Fibroblast of pulmonary artery (primary cell): ENCODE data around the gene RPS6KL1.
A peak's percentile ranks its signal among the peaks of the same experiment; 100 is the strongest.

Experiments
- DNase-seq: peaks from one replicate; pipeline ENCODE4 v3.0.0-alpha.2; 2010; ENCODE audit warnings: low read depth
- H3K4me3 ChIP-seq: replicated peaks from 2 replicates; pipeline ENCODE4 v1.5.1; 2011; ENCODE audit warnings: low read depth, mild to moderate bottlenecking, control low read depth, low read length, moderate library complexity
- TF ChIP-seq, protein P1 (sequence below): IDR thresholded peaks from 2 replicates; pipeline ENCODE4 v1.5.1; 2011; ENCODE audit warnings: mild to moderate bottlenecking, control low read depth, low read length, inconsistent platforms; ENCODE audit errors: missing control alignments

RPS6KL1 gene

DNA sequence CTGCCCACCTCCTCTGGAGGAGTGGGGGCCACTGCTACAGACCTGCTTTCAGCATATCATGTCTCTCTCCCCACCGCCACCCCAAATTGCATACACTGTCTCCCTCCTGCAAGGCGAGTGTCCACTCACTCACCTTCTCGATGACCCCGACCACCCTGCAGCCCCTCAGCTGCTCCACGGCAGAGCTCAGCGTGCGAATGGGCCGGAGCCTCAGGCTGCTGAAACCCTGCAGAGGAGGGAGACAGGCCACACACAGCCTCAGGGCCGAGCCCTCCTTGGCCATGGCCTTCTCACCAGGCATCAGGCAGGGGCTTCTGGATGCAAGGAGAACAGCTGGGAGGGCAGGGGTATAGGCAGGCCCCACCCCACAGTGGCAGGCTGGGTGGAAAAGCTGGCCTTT lies 4.7 kb downstream of the RPS6KL1 start:
- DNase-seq: no peak
- no peak overlapping the region for H3K4me3 ChIP-seq
- TF ChIP-seq, protein P1, sequence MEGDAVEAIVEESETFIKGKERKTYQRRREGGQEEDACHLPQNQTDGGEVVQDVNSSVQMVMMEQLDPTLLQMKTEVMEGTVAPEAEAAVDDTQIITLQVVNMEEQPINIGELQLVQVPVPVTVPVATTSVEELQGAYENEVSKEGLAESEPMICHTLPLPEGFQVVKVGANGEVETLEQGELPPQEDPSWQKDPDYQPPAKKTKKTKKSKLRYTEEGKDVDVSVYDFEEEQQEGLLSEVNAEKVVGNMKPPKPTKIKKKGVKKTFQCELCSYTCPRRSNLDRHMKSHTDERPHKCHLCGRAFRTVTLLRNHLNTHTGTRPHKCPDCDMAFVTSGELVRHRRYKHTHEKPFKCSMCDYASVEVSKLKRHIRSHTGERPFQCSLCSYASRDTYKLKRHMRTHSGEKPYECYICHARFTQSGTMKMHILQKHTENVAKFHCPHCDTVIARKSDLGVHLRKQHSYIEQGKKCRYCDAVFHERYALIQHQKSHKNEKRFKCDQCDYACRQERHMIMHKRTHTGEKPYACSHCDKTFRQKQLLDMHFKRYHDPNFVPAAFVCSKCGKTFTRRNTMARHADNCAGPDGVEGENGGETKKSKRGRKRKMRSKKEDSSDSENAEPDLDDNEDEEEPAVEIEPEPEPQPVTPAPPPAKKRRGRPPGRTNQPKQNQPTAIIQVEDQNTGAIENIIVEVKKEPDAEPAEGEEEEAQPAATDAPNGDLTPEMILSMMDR: no peak

DNA sequence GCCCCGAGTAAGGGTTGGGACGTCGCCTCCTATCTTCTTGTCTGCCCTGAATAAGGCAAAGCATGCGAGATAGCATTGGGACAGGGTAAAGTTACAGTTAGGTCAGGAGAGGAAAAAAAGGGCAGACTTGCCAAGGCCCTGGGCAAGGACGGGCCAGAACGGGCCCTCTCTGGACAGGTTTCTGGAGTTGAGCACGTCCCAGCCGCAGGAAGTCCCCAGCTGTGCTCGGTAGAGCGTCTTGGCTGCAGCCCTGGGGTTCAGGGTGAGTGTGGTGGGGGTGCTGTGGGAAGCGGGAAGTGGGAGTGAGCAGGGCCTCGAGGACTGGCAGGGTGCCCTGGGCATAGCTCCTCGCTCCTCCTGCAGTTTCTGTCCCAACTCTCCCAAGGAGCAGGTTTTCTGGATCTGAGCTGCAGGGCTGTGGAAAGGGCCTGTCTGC lies 5.4 kb downstream of the RPS6KL1 start:
- no peak overlapping the region for H3K4me3 ChIP-seq
- peak; percentile 53 for DNase-seq
- TF ChIP-seq, protein P1: no peak

DNA sequence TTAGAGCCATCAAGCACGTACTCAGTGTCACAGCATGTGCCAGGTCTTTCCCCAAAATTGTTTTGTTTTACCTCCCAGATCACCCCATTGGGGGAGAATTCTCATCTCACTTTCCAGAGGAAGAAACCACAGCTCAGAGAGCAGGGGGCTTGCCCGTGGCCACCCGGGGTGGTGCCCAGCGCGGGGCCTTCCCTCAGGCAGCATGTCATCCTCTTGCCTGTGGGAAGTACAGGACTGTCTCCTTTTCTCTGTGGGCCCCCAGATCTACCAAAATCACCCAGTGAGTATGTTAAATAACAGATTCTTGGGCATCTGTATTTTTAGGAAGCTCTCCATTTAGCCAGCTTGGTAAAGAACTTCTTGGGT lies 5.9 kb downstream of the RPS6KL1 start:
- H3K4me3 ChIP-seq: no peak overlapping the region
- TF ChIP-seq, protein P1: no peak
- DNase-seq: no peak

DNA sequence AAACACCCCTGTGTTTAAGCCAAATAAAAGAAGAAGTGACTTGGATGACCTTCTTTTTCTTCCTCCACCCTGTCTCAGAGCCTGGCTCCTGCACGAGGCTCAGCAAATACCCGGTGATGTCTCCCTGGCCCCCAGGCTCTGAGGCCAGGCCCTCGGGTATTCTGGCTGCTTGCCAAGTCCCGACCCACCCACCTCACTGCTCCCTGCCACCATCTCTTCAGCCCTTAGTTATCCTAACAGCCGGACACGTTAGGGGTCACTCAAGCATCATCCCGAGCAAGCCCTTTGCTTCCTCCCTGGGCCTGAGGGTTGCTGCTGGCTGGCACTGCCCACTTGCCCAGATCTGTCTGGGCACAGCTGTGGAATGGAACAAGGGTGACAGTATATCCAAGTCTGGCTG lies 7.2 kb downstream of the RPS6KL1 start:
- H3K4me3 ChIP-seq: no peak overlapping the region
- TF ChIP-seq, protein P1: no peak
- DNase-seq: no peak

DNA sequence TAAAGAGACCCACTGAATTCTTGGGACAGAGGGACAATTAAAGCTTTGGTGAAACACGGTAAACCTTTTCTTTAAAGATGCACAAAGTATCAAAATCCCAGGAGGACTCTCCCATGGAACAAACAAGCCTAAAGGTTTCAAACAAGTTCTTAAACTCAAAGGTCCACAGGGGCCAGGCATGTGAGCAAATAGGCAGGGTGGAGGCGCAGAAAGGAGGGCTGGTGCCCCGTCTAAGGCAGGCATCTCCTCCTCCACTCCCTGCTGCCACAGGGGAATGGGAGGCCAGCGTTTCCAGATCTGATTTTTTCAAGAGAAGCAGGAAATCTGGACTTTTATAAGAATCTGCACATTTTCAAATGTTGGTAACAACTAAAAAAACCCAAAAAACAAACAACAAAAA lies 7.6 kb downstream of the RPS6KL1 start:
- H3K4me3 ChIP-seq: no peak overlapping the region
- TF ChIP-seq, protein P1: no peak
- no peak for DNase-seq

DNA sequence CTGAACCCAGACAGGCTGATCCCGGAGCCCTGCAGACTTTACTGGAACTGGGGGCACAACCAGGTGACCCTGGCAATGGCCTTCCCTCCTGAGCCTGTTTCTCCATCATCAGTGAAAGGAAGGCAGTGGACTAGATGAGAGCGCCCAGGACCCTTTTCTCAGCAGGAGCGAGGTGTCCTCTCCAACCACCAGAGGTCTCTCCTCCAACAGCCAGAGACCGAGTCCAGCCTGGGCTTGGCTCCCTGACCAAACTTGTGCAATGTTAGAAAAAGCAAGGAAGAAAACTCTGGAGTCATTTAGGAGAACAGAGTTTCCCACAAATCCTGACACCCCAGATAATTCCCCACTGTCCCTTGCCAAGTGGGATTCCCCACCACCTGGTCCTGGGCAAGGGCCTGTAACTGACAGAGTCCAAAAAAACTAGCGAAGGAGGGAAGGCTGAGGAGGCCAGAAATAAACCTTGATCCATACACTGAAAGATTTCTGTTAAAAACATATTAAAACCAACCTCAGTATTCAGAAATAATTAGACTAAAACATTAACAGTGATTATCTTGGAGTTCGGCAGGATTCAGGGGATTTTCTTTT lies 9.0 kb downstream of the RPS6KL1 start:
- no peak overlapping the region for H3K4me3 ChIP-seq
- peak; percentile 85 for DNase-seq
- TF ChIP-seq, protein P1: peak; percentile 96

DNA sequence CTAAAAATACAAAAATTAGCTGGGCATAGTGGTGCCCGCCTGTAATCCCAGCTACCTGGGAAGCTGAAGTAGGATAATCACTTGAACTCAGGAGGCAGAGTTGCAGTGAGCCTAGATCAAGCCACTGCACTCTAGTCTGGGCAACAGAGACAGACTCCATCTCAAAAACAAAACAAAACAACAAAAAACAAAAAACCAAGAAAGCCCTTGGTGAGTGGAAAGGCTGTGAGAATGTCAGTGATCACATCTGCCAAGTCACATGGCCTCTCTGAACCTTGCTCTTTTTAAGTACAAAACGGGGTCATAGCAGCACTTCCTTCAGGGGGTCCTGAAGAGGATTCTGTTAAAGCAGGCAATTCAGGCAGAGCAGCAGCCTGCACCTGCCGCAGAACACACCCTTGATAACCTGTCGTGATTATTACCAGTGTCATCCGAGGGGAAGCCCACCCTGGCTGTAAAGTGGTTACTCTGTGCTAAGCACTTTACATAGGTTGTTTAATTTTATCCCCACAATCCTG lies 9.6 kb downstream of the RPS6KL1 start:
- H3K4me3 ChIP-seq: no peak overlapping the region
- TF ChIP-seq, protein P1: no peak
- no peak for DNase-seq
